T-helper 17 cell (primary cell): Measurements from ENCODE around the gene EDC3. TPM values are rescaled to one million over a fixed set of nuclear protein-coding genes. Genes with fewer than 3 reads are reported as not detected.
A peak's percentile ranks its signal among the peaks of the same experiment; 100 is the strongest.

Experiments used
- ATAC-seq: fragments of 150-1000 bp; cut with Tn5 transposase; 2 replicates; pipeline ENCODE4 v1.10.0; 2021; ENCODE audit warnings: mild to moderate bottlenecking, moderate library complexity
- DNase-seq, 3 donors: peaks; one replicate each; pipeline versions ENCODE4 v3.0.0 to v3.0.0-alpha.2; 2020 to 2021
- H3K9me3 ChIP-seq: one replicate; pipeline ENCODE4 v1.7.0; 2013; ENCODE audit warnings: low read length, mild to moderate bottlenecking; ENCODE audit not compliant: control insufficient read depth, poor library complexity, severe bottlenecking
- H3K27ac Mint-ChIP-seq: one replicate; pipeline ENCODE4 v1.8.0; 2022; ENCODE audit warnings: mild to moderate bottlenecking, moderate library complexity, mixed read lengths
- H3K27me3 Mint-ChIP-seq: one replicate; pipeline ENCODE4 v1.8.0; 2022; ENCODE audit warnings: mixed read lengths
- H3K36me3 Mint-ChIP-seq: one replicate; pipeline ENCODE4 v1.8.0; 2022; ENCODE audit warnings: low read depth, mixed read lengths
- H3K4me1 Mint-ChIP-seq: one replicate; pipeline ENCODE4 v1.8.0; 2022; ENCODE audit warnings: mild to moderate bottlenecking, mixed read lengths
- H3K4me3 Mint-ChIP-seq: one replicate; pipeline ENCODE4 v1.8.0; 2022; ENCODE audit warnings: mild to moderate bottlenecking, moderate library complexity, mixed read lengths
- total RNA-seq, 4 donors: library from RNA in 2 of 4; stranded (reverse) in 2 of 4; gene quantifications; one replicate each; pipeline ENCODE4 v1.2.3 and lab custom pipeline; 2022 to 2026

The EDC3 gene
- total RNA-seq, 2 donors from 2014 or later, result 18.1 to 24.0 TPM

DNA sequence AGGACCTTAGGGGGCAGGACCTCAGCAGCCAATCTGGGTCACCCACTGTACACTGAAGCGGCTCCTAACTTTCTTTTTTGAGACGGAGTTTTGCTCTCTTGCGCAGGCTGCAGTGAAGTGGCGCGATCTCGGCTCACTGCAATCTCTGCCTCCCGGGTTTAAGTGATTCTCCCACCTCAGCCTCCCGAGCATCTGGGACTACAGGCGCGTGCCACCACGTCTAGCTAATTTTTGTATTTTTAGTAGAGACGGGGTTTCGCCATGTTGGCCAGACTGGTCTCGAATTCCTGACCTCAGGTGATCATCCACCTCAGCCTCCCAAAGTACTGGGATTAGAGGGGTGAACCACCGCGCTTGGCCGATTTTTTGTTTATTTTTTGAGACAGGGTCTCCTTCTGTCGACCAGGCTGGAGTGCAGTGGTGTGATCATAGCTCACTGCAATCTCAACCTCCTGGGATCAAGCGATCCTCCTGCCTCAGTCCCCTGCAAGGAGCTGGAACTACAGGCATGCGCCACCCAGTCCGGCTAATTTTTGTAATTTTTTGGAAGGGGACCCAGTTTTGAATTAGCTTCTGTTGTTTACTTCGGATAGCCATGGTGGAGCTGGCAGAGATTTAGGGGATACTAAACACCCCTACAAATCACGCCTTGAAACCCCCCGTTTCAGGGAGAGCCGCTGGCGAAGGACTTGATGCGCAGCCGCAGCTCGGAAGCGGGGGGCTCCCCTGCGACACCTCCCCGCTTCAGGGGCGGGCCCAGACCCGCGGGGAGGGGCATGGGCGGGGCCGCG, 81.7 kb downstream of the EDC3 start:
- no peaks in the 10 kb centered on the region for H3K9me3 ChIP-seq
- no peaks in the 10 kb centered on the region for H3K27me3 Mint-ChIP-seq
- H3K36me3 Mint-ChIP-seq, result no peaks in the 10 kb centered on the region
- H3K4me3 Mint-ChIP-seq, result peak overlapping the region; percentile 94
- peaks cover 25% of the 10 kb centered on the region for H3K4me1 Mint-ChIP-seq
- DNase-seq (no peak), ATAC-seq (no peak)
- H3K27ac Mint-ChIP-seq, result peak overlapping the region; percentile 96

GRCh38 chr15:74613089-74613952, 82.5 kb downstream of the EDC3 start:
- ATAC-seq (no peak), DNase-seq (no peak)
- Mint-ChIP-seq H3K27ac (peak overlapping the region; percentile 70), H3K36me3 (no peaks in the 10 kb centered on the region), H3K27me3 (no peaks in the 10 kb centered on the region), H3K4me1 (peaks cover 25% of the 10 kb centered on the region), H3K4me3 (peak overlapping the region; percentile 19)
- no peaks in the 10 kb centered on the region for H3K9me3 ChIP-seq

DNA sequence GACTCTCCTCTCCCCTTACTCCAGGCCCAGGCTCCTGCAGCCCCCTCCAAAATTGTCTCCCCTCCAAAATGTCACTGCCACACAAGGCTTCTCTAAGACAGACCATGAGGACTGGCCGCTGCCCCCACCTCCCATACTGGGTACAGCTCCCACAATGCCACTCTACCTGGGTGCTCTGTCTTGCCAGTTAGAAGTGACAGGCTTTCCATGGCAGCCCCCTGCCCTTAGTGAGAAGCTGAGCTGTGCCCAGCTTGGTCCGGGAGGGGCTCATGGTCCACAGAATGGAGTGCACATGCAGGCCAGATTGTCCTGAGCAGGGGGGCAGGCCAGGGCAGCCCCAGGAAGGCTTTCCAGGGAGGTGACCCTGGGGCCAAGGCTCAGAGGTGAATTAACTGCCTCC, 83.1 kb downstream of the EDC3 start:
- H3K9me3 ChIP-seq, result no peaks in the 10 kb centered on the region
- Mint-ChIP-seq H3K36me3 (no peaks in the 10 kb centered on the region), H3K4me3 (peak overlapping the region; percentile 70), H3K4me1 (peaks cover 24% of the 10 kb centered on the region), H3K27me3 (no peaks in the 10 kb centered on the region), H3K27ac (peak overlapping the region; percentile 70)
- no peak for DNase-seq
- ATAC-seq, result no peak

DNA sequence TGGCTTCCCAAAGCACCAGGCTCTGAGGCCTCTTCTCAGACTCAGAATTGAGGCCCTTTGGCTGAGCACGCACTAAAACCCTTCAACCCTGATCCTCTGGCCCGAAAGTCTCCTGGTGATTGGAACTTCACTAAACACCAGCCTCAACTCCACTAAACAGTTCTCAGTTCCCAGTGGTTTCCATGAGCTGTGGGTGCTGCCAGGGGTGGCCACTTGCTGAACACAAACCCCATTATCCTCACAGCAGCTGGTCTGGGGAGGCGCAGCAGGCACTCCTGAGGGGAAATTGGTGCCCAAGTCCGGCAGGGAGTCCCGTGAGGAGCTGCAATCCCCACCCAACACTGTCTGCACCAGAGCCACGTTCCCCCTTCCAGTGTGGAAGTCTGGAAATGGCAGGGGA, 84.0 kb downstream of the EDC3 start:
- no peaks in the 10 kb centered on the region for H3K36me3 Mint-ChIP-seq

GRCh38 chr15:74611341-74611740, 84.5 kb downstream of the EDC3 start:
- Mint-ChIP-seq H3K4me3 (no peak overlapping the region), H3K27me3 (no peaks in the 10 kb centered on the region), H3K36me3 (no peaks in the 10 kb centered on the region), H3K4me1 (peaks cover 10% of the 10 kb centered on the region), H3K27ac (no peak overlapping the region)
- DNase-seq (no peak), ATAC-seq (no peak)
- H3K9me3 ChIP-seq, result no peaks in the 10 kb centered on the region

More for the DNA sequence above, 84.0 kb downstream of the EDC3 start:
- H3K9me3 ChIP-seq, result no peaks in the 10 kb centered on the region
- DNase-seq (no peak), ATAC-seq (no peak)
- Mint-ChIP-seq H3K27ac (no peak overlapping the region), H3K27me3 (no peaks in the 10 kb centered on the region), H3K4me1 (peaks cover 15% of the 10 kb centered on the region), H3K4me3 (no peak overlapping the region)

DNA sequence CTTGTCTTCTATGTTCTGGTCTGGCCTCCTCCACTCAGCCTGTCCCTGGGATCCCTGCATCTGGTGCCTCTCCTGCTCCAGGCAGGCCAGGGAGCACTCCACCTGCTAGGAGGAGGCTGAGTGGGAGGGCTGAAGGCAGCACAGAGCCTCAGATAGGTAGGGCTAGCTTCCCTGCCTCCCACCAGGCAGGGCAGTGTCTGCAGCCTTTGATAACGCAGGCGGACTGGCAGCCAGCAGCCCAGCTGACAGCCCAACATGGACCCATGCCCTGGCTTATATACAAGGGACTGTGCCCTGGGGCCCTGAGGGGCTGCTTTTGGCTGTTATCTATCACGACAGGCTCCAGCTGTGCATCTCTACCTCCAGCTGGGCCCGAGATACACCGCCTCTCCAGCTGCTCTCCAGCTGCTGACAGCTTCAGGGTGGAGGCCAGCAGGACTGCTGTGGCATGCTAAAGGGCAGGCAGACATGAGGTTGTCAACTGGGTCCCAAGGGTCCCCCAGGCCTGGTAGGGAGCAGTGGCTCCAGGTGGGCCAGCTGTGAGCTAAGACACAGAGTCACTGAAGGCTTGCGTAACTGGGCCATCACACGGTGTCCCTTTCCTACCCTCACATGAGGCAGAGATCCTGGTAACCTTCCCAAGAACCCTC, 85.4 kb downstream of the EDC3 start:
- Mint-ChIP-seq H3K4me1 (peaks cover 8% of the 10 kb centered on the region), H3K36me3 (no peaks in the 10 kb centered on the region), H3K27me3 (no peaks in the 10 kb centered on the region), H3K27ac (no peak overlapping the region), H3K4me3 (no peak overlapping the region)
- no peaks in the 10 kb centered on the region for H3K9me3 ChIP-seq
- DNase-seq (no peak), ATAC-seq (no peak)

GRCh38 chr15:74609938-74610301, 85.9 kb downstream of the EDC3 start:
- Mint-ChIP-seq H3K36me3 (no peaks in the 10 kb centered on the region), H3K4me1 (peaks cover 8% of the 10 kb centered on the region)

GRCh38 chr15:74608786-74609185, 87.0 kb downstream of the EDC3 start:
- H3K27me3 Mint-ChIP-seq, result no peaks in the 10 kb centered on the region
- peaks cover 8% of the 10 kb centered on the region for H3K4me1 Mint-ChIP-seq

More at GRCh38 chr15:74609938-74610301, 85.9 kb downstream of the EDC3 start:
- no peak overlapping the region for H3K27ac Mint-ChIP-seq
- H3K9me3 ChIP-seq, result no peaks in the 10 kb centered on the region
- no peak for DNase-seq
- no peaks in the 10 kb centered on the region for H3K27me3 Mint-ChIP-seq
- no peak for ATAC-seq
- no peak overlapping the region for H3K4me3 Mint-ChIP-seq

GRCh38 chr15:74605795-74606150, 90.1 kb downstream of the EDC3 start:
- H3K4me3 Mint-ChIP-seq, result no peak overlapping the region
- peaks cover 2% of the 10 kb centered on the region for H3K4me1 Mint-ChIP-seq
- H3K27ac Mint-ChIP-seq, result no peak overlapping the region
- DNase-seq (no peak), ATAC-seq (no peak)
- no peaks in the 10 kb centered on the region for H3K36me3 Mint-ChIP-seq
- no peaks in the 10 kb centered on the region for H3K9me3 ChIP-seq
- H3K27me3 Mint-ChIP-seq, result no peaks in the 10 kb centered on the region

More at GRCh38 chr15:74608786-74609185, 87.0 kb downstream of the EDC3 start:
- Mint-ChIP-seq H3K4me3 (no peak overlapping the region), H3K27ac (no peak overlapping the region), H3K36me3 (no peaks in the 10 kb centered on the region)
- H3K9me3 ChIP-seq, result no peaks in the 10 kb centered on the region
- no peak for DNase-seq
- no peak for ATAC-seq

- H3K27ac Mint-ChIP-seq, result no peak overlapping the region
- H3K36me3 Mint-ChIP-seq, result no peaks in the 10 kb centered on the region
- DNase-seq (no peak), ATAC-seq (no peak)
- H3K4me1 Mint-ChIP-seq, result peaks cover 2% of the 10 kb centered on the region
- no peak overlapping the region for H3K4me3 Mint-ChIP-seq
- H3K27me3 Mint-ChIP-seq, result no peaks in the 10 kb centered on the region
- no peaks in the 10 kb centered on the region for H3K9me3 ChIP-seq
Measured at GRCh38 chr15:74604983-74605794, 90.6 kb downstream of the EDC3 start.

DNA sequence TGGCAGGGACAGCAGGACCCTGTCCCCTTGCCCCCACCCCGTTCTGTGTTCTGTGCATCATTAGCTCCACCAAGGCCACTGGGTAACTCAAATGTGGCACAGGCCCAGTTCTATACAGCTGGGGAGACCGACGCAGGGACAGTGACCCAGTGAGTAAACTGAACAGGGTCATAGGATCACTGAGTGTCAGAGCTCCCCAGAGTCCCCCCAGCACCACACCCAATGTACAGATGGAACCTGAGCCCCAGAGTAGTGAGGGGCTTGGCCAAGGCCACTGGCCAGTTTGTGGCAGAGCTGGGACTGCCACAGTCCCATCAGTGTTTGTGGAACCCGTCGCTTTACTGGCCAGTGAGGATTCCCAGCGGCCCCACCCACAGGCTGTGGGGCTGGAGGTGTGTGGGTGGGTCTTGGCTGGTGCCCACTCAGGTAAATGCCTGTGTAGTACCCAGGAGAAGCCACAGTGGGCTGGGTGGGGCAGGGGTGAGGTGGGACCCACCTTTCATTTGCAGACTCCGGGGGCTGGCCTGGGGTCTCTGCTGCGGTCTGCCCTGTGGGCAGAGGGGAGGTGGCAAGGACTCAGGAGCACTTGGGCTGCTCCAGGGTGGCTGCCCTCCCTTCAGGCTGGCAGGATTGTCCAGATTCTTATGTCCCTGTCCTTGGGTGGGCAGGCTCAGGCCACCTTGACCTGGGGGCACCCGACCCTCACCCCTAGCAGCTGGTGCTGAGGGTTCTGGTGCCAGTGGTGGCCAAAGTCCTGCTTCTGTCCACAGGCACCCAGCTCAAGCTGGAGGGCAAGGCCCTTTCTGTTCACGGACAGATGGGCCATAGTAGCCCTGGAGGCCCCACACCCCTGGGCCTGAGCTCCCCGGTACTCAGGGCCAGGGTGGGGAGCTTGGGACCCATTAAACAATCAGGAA, 91.8 kb downstream of the EDC3 start:
- H3K9me3 ChIP-seq, result no peaks in the 10 kb centered on the region
- DNase-seq, result no peak
- Mint-ChIP-seq H3K27me3 (no peaks in the 10 kb centered on the region), H3K36me3 (no peaks in the 10 kb centered on the region), H3K27ac (no peak overlapping the region), H3K4me1 (peaks cover 5% of the 10 kb centered on the region), H3K4me3 (no peak overlapping the region)
- ATAC-seq, result no peak
